Measurements from ENCODE around the gene FXR1.

- TF ChIP-seq CTCF (IDR thresholded peaks at IDR 0.05) (no peak), POLR2A (IDR thresholded peaks at IDR 0.05) (no peak)
These were observed 30.4 kb upstream of the FXR1 start for GRCh38 chr3:180882115-180882514.

Measured in esophagus squamous epithelium (tissue), 4 donors.